Adrenal gland (tissue), 12 donors: Measurements from ENCODE around the gene HMSD. TPM values are rescaled to one million over a fixed set of nuclear protein-coding genes. Genes with fewer than 3 reads are reported as not detected.
A peak's percentile ranks its signal among the peaks of the same experiment; 100 is the strongest.

Experiments used
- DNase-seq, 7 donors: peaks; one replicate each; pipeline ENCODE4 v3.0.0-alpha.2; 2019 to 2020
- H3K27ac ChIP-seq, 5 donors: fragments of 200-600 bp; sonication (generic) in 4 of 5; 1 replicate in 3 of 5; 2 replicates in 2 of 5; pipeline versions ENCODE4 v1.5.1 to v1.8.0; 2016 to 2020; ENCODE audit warnings: mild to moderate bottlenecking in 1 of 5
- H3K27me3 ChIP-seq: fragments of 200-600 bp; 2 replicates; pipeline ENCODE4 v1.8.0; 2021
- H3K36me3 ChIP-seq, 2 donors: fragments of 200-600 bp; replicated peaks in 1 of 2; 1 replicate in 1 of 2; 2 replicates in 1 of 2; pipeline versions ENCODE4 v1.5.1 to v1.8.0; 2018 to 2022
- H3K4me1 ChIP-seq, 2 donors: fragments of 200-600 bp; replicated peaks in 1 of 2; 1 replicate in 1 of 2; 2 replicates in 1 of 2; pipeline versions ENCODE4 v1.5.1 to v1.8.0; 2018 to 2021
- H3K4me3 ChIP-seq, 4 donors: fragments of 200-600 bp; sonication (generic) in 3 of 4; one replicate each; pipeline ENCODE4 v1.5.1; 2016 to 2018
- H3K9me3 ChIP-seq, 3 donors: fragments of 200-600 bp; sonication (generic) in 1 of 3; replicated peaks in 1 of 3; 1 replicate in 2 of 3; 2 replicates in 1 of 3; pipeline versions ENCODE4 v1.5.1 to v1.8.0; 2016 to 2021
- POLR2A ChIP-seq, 2 donors: fragments of 450-650 bp; IDR thresholded peaks; one replicate each; pipeline ENCODE4 v1.6.1; 2017; ENCODE audit warnings: antibody characterized with exemption in 2 of 2, mild to moderate bottlenecking in 2 of 2, moderate library complexity in 1 of 2
- WGBS, 4 donors: extraction: QIAGEN DNeasy Blood & Tissue Kit in 2 of 4; methylation state at CpG; one replicate each; pipeline versions ENCODE4 v1.1.5 to v1.1.7; 2013 to 2017; 5-methylcytosine and 5-hydroxymethylcytosine counted together
- intact Hi-C, 2 donors: fragments of 100-400 bp; cut with DNase I; formaldehyde crosslinking; loops; one replicate each; pipeline versions ENCODE4 v1.14.1 to v1.15.0; 2022 to 2023
- polyA plus RNA-seq, 3 donors: library from polyadenylated mRNA; stranded (reverse); fragments of 200-250 nt in 2 of 3; fragments of 350-450 nt in 1 of 3; fragmentation: Illumina TruSeq in 1 of 3; extraction: RNeasy Lipid Tissue Mini Kit (QIAGEN cat#74804) in 1 of 3; gene quantifications; one replicate each; pipeline ENCODE4 v1.2.3, GENCODE V29; 2013 to 2014
- total RNA-seq, 9 donors: library from RNA; depleted of rRNA in 4 of 9; stranded (reverse); fragments of >200 nt in 4 of 9; fragments of 120-200 nt in 1 of 9; fragmentation: NEBNext Ultra II Directional in 1 of 9; extraction: Animal tissue kit (Norgen Biotek cat#: 25700) in 1 of 9; gene quantifications; one replicate each; pipeline versions ENCODE4 v1.1.0 to v1.2.4, GENCODE V29; 2013 to 2023
- TF ChIP-seq, protein P1 (sequence below), 6 experiments: fragments of 450-650 bp in 4 of 6; fragments of 200-600 bp in 2 of 6; sonication (generic) in 1 of 6; IDR thresholded peaks; 1 replicate in 5 of 6; 2 replicates in 1 of 6; pipeline versions ENCODE4 v1.5.1 to v1.8.0; 2016 to 2021; ENCODE audit warnings: antibody characterized with exemption in 6 of 6, mild to moderate bottlenecking in 2 of 6, moderate library complexity in 1 of 6
- donor health status: healthy with polysubstance abuse.
- donor health status: Bipolar disorder and iron deficiency.
- donor health status: DM: yes; HTN: yes; CAD: no.
- donor health status: DM: no; HTN: no; CAD: no.
- donor health status: DM: no; HTN: no; CAD: no.
- donor health status: DM: yes; HTN: yes; CAD: no.

Gene HMSD
- total and polyA plus RNA-seq, 12 donors, result 0.13 to 0.57 (median 0.16) TPM; not detected in 9

DNA sequence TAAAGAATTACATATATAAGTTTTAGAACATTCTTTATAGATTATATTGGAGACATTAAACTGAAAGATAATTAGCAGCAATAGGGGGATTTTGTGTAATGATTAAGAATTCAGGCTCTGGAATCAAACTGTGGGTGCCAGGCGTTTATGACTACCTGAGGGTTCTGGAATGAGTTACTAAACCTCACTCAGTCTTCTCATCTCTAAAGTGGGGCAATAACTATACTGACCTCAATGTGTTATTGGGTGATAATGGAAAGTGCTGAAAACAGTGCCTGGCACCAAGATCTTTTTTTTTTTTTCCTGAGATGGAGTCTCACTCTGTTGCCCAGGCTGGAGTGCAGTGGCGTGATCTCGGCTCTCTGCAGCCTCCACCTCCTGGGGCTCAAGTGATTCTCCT, 27.9 kb downstream of the HMSD start:
- H3K9me3 ChIP-seq, result no peaks in the 10 kb centered on the region
- H3K4me1 ChIP-seq, result peaks cover 0 to 15% of the 10 kb centered on the region in 2 donors
- DNase-seq, result no peak
- no peak for TF ChIP-seq POLR2A (IDR thresholded peaks at IDR 0.05)
- TF ChIP-seq, protein P1, sequence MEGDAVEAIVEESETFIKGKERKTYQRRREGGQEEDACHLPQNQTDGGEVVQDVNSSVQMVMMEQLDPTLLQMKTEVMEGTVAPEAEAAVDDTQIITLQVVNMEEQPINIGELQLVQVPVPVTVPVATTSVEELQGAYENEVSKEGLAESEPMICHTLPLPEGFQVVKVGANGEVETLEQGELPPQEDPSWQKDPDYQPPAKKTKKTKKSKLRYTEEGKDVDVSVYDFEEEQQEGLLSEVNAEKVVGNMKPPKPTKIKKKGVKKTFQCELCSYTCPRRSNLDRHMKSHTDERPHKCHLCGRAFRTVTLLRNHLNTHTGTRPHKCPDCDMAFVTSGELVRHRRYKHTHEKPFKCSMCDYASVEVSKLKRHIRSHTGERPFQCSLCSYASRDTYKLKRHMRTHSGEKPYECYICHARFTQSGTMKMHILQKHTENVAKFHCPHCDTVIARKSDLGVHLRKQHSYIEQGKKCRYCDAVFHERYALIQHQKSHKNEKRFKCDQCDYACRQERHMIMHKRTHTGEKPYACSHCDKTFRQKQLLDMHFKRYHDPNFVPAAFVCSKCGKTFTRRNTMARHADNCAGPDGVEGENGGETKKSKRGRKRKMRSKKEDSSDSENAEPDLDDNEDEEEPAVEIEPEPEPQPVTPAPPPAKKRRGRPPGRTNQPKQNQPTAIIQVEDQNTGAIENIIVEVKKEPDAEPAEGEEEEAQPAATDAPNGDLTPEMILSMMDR (IDR thresholded peaks at IDR 0.05), result no peak
- no peaks in the 10 kb centered on the region for H3K27me3 ChIP-seq
- intact Hi-C loops, result no loop called here
- H3K27ac ChIP-seq, result no peak overlapping the region
- 89 to 96% (median 92%) methylated on average over 3 of the region's 3 CpGs for WGBS, 4 donors
- peaks cover 0 to 8% of the 10 kb centered on the region in 2 donors for H3K36me3 ChIP-seq
- no peak overlapping the region for H3K4me3 ChIP-seq

DNA sequence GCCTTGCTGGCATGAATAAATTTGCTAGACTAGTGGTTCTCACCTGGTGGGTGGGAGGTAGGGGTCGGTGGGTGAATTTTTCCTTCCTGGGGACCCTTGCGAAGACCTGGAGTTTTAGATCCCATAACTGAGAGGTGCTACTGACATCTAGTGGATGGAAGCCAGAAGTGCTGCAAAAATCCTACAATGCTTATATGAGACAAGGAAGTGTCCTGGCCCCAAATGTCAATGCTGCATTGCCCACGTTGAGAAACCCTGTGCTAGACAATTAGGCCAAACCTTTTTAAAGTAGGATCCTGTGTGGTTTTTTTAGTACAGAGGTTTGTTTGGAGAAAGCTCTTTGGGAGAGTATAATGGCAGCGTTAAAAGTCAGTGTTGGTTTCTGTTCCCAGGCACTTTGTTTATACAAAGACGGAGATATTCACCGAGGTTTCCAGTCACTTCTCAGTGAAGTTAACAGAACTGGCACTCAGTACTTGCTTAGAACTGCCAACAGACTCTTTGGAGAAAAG, 30.4 kb downstream of the HMSD start:
- peak overlapping the region in 1 of 5 donors; percentile 26 for H3K27ac ChIP-seq
- H3K36me3 ChIP-seq, result peaks cover 0 to 26% of the 10 kb centered on the region in 2 donors
- intact Hi-C loops, result loop anchor here in 1 of 2 donors (2.0 kb wide), 1 partner anchor 15 kb away; no protein-coding TSS in a partner anchor
- WGBS, 4 donors, result 16 to 25% (median 21%) methylated on average over 6 of the region's 6 CpGs
- H3K4me1 ChIP-seq, result peaks cover 0 to 14% of the 10 kb centered on the region in 2 donors
- H3K9me3 ChIP-seq, result no peaks in the 10 kb centered on the region
- H3K27me3 ChIP-seq, result no peaks in the 10 kb centered on the region
- TF ChIP-seq, protein P1 (IDR thresholded peaks at IDR 0.05), result peak; percentile 47 to 80 (median 70)
- no peak for TF ChIP-seq POLR2A (IDR thresholded peaks at IDR 0.05)
- peak; percentile 30 to 73 (median 44) for DNase-seq
- no peak overlapping the region for H3K4me3 ChIP-seq

DNA sequence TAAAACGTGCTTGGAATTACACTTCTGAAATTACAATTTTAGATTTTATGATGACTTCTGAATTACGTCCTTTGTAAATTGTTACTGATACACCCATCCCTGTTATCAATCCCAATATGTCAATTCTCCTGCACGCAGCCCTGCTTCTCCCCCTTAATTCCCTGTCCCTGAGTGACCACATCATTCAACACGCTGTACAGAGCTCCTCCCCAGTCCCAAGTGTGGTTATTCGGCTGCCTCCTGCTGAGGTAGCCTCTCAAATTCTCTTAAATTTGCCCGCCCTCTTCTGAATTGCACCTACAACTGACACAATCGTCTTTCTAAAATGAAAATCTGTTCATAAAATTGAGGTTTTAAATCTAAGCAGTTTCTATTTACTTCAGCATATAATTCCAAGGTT, 30.9 kb downstream of the HMSD start:
- WGBS, 4 donors, result 63 to 71% (median 68%) methylated on average over 7 of the region's 7 CpGs

DNA sequence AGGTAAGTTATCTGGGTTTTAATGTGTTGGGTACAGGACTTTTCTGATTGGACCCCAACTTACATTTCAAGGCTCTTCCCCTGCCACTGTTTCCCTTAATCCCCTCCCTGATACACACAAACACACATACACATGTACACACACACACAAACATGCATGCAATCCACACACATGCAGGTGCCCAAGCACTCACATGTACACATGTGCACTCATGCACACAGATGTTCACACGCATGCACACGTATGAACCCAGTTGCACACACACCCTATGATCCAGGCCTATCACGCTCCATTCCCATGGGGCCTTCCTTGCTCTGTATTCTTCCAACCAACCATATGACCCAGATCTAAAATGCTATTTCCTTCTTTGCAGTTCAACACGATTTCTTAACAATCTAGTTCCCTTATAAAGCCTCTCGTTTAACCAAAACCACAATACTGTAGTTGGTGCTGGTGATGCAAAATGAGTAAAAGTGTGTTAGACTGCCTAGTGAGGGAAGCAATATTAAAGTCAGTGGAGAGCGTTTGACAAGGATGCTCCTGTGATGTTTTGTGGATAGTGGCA, 31.9 kb downstream of the HMSD start:
- 77 to 82% (median 80%) methylated on average over 6 of the region's 6 CpGs for WGBS, 4 donors
- H3K27me3 ChIP-seq, result no peaks in the 10 kb centered on the region
- peaks cover 0 to 36% of the 10 kb centered on the region in 2 donors for H3K36me3 ChIP-seq
- no peak for TF ChIP-seq POLR2A (IDR thresholded peaks at IDR 0.05)
- TF ChIP-seq, protein P1 (IDR thresholded peaks at IDR 0.05), result no peak
- H3K4me1 ChIP-seq, result peaks cover 0 to 11% of the 10 kb centered on the region in 2 donors
- no peak for DNase-seq
- no peaks in the 10 kb centered on the region for H3K9me3 ChIP-seq
- H3K4me3 ChIP-seq, result no peak overlapping the region
- H3K27ac ChIP-seq, result no peak overlapping the region
- intact Hi-C loops, result no loop called here

More for the DNA sequence above, 30.9 kb downstream of the HMSD start:
- no peak for DNase-seq
- no peaks in the 10 kb centered on the region for H3K27me3 ChIP-seq
- peak overlapping the region in 1 of 5 donors; percentile 26 for H3K27ac ChIP-seq
- intact Hi-C loops, result no loop called here
- TF ChIP-seq, protein P1 (IDR thresholded peaks at IDR 0.05), result no peak
- TF ChIP-seq POLR2A (IDR thresholded peaks at IDR 0.05), result no peak
- no peak overlapping the region for H3K4me3 ChIP-seq
- H3K9me3 ChIP-seq, result no peaks in the 10 kb centered on the region
- H3K4me1 ChIP-seq, result peaks cover 0 to 11% of the 10 kb centered on the region in 2 donors
- H3K36me3 ChIP-seq, result peaks cover 0 to 26% of the 10 kb centered on the region in 2 donors
